ENCODE data around the gene NPVF.

DNA sequence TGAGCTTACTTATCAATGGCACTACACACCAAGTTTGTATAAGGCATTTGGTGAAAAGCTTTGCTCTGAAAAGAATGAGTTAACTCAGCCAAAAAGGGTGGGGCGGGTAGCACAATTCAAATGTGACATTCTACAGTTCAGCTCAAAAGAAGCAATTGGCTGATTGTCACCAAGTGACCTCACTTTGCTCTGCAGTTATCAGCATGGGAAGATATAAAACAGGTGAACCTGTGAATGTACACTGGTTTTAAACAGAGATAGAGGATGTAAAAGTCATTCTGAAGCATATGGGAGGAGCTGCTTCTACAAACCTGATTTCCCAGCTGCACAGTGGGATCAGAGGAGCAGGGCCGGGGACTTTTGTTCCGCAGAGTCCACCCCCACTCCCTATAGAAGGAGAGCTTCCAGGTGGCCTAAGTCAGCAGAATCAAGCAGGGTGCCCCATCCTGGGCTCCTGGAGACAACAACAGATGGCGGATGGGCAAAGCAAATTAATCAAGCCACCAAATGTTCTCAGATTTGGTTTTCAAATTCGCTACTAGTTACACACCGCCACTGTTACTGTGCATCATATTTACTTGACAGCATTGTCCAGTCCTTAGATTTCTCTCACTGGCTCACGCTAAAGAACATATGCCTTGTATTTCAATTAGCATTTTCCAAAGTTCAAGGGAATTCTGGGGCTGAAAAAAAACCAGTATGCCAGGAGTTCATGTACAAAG, 27.5 kb upstream of the NPVF start:
- TF ChIP-seq, protein P1, sequence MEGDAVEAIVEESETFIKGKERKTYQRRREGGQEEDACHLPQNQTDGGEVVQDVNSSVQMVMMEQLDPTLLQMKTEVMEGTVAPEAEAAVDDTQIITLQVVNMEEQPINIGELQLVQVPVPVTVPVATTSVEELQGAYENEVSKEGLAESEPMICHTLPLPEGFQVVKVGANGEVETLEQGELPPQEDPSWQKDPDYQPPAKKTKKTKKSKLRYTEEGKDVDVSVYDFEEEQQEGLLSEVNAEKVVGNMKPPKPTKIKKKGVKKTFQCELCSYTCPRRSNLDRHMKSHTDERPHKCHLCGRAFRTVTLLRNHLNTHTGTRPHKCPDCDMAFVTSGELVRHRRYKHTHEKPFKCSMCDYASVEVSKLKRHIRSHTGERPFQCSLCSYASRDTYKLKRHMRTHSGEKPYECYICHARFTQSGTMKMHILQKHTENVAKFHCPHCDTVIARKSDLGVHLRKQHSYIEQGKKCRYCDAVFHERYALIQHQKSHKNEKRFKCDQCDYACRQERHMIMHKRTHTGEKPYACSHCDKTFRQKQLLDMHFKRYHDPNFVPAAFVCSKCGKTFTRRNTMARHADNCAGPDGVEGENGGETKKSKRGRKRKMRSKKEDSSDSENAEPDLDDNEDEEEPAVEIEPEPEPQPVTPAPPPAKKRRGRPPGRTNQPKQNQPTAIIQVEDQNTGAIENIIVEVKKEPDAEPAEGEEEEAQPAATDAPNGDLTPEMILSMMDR (IDR thresholded peaks at IDR 0.05), result no peak
- no peak for TF ChIP-seq PHF8 (IDR thresholded peaks at IDR 0.05; ENCODE audit: borderline replicate concordance, low read depth)
- TF ChIP-seq, protein P2, sequence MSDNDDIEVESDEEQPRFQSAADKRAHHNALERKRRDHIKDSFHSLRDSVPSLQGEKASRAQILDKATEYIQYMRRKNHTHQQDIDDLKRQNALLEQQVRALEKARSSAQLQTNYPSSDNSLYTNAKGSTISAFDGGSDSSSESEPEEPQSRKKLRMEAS (IDR thresholded peaks at IDR 0.05), result no peak
- TF ChIP-seq, protein P3, sequence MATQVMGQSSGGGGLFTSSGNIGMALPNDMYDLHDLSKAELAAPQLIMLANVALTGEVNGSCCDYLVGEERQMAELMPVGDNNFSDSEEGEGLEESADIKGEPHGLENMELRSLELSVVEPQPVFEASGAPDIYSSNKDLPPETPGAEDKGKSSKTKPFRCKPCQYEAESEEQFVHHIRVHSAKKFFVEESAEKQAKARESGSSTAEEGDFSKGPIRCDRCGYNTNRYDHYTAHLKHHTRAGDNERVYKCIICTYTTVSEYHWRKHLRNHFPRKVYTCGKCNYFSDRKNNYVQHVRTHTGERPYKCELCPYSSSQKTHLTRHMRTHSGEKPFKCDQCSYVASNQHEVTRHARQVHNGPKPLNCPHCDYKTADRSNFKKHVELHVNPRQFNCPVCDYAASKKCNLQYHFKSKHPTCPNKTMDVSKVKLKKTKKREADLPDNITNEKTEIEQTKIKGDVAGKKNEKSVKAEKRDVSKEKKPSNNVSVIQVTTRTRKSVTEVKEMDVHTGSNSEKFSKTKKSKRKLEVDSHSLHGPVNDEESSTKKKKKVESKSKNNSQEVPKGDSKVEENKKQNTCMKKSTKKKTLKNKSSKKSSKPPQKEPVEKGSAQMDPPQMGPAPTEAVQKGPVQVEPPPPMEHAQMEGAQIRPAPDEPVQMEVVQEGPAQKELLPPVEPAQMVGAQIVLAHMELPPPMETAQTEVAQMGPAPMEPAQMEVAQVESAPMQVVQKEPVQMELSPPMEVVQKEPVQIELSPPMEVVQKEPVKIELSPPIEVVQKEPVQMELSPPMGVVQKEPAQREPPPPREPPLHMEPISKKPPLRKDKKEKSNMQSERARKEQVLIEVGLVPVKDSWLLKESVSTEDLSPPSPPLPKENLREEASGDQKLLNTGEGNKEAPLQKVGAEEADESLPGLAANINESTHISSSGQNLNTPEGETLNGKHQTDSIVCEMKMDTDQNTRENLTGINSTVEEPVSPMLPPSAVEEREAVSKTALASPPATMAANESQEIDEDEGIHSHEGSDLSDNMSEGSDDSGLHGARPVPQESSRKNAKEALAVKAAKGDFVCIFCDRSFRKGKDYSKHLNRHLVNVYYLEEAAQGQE (IDR thresholded peaks at IDR 0.05), result no peak
- TF ChIP-seq RAD21 (conservative IDR thresholded peaks at IDR 0.05 in 1 of 2, IDR thresholded peaks at IDR 0.05 in 1 of 2), result no peak
